Neuronal stem cell (in vitro differentiated cells): ENCODE data around the gene TCF7L2.

Experiments
- DNase-seq: peaks from one replicate; pipeline ENCODE4 v3.0.0-alpha.2; 2013; ENCODE audit warnings: low spot score
- H2AFZ ChIP-seq: one replicate; pipeline ENCODE4 v1.6.1; 2013; ENCODE audit warnings: mild to moderate bottlenecking, low read length, inconsistent platforms
- H2AK5ac ChIP-seq: 2 replicates; pipeline ENCODE4 v1.6.1; 2013; ENCODE audit warnings: low read depth, mild to moderate bottlenecking, inconsistent platforms, low read length, moderate library complexity, mixed read lengths
- H2BK120ac ChIP-seq: 2 replicates; pipeline ENCODE4 v1.6.1; 2013; ENCODE audit warnings: low read depth, mild to moderate bottlenecking, inconsistent platforms, low read length, moderate library complexity, mixed read lengths
- H2BK12ac ChIP-seq: one replicate; pipeline ENCODE4 v1.6.1; 2013; ENCODE audit warnings: low read length, inconsistent platforms
- H2BK15ac ChIP-seq: 2 replicates; pipeline ENCODE4 v1.6.1; 2013; ENCODE audit warnings: mild to moderate bottlenecking, low read length, inconsistent platforms, mixed read lengths
- H2BK5ac ChIP-seq: one replicate; pipeline ENCODE4 v1.6.1; 2013; ENCODE audit warnings: inconsistent platforms, mild to moderate bottlenecking, low read length, moderate library complexity
- H3K14ac ChIP-seq: one replicate; pipeline ENCODE4 v1.6.1; 2013; ENCODE audit warnings: low read length, inconsistent platforms
- H3K18ac ChIP-seq: 2 replicates; pipeline ENCODE4 v1.6.1; 2013; ENCODE audit warnings: low read length, inconsistent platforms
- H3K23ac ChIP-seq: 2 replicates; pipeline ENCODE4 v1.6.1; 2013; ENCODE audit warnings: low read depth, mild to moderate bottlenecking, mixed read lengths, low read length, inconsistent platforms; ENCODE audit not compliant: poor library complexity
- H3K27ac ChIP-seq: replicated peaks from 3 replicates; pipeline ENCODE4 v1.5.1; 2013; ENCODE audit warnings: low read length, inconsistent platforms
- H3K27me3 ChIP-seq, 3 experiments: 2 replicates each; pipeline ENCODE4 v1.6.1; 2013; ENCODE audit warnings: low read length in 3 of 3, mild to moderate bottlenecking in 2 of 3, inconsistent platforms in 1 of 3, low read depth in 1 of 3, mixed read lengths in 1 of 3, moderate library complexity in 1 of 3; ENCODE audit not compliant: control insufficient read depth in 3 of 3, insufficient read depth in 3 of 3
- H3K36me3 ChIP-seq, 2 donors: replicated peaks in 1 of 2; 2 replicates each; pipeline ENCODE4 v1.6.1; 2013; ENCODE audit warnings: low read length in 2 of 2; ENCODE audit not compliant: control insufficient read depth in 2 of 2, insufficient read depth in 2 of 2
- H3K4ac ChIP-seq: 2 replicates; pipeline ENCODE4 v1.6.1; 2013; ENCODE audit warnings: inconsistent platforms, mild to moderate bottlenecking, low read length, moderate library complexity
- H3K4me1 ChIP-seq, 2 donors: 1 replicate in 1 of 2; 2 replicates in 1 of 2; pipeline ENCODE4 v1.6.1; 2013; ENCODE audit warnings: low read length in 2 of 2, low read depth in 1 of 2; ENCODE audit not compliant: control insufficient read depth in 2 of 2, insufficient read depth in 1 of 2
- H3K4me2 ChIP-seq: one replicate; pipeline ENCODE4 v1.6.1; 2013; ENCODE audit warnings: mild to moderate bottlenecking, low read length, inconsistent platforms; ENCODE audit not compliant: insufficient read depth, poor library complexity, severe bottlenecking
- H3K4me3 ChIP-seq, 2 donors: 2 replicates each; pipeline ENCODE4 v1.5.1; 2013; ENCODE audit warnings: low read length in 2 of 2, mild to moderate bottlenecking in 2 of 2, inconsistent platforms in 1 of 2, moderate library complexity in 1 of 2
- H3K79me1 ChIP-seq: one replicate; pipeline ENCODE4 v1.6.1; 2013; ENCODE audit warnings: low read depth, mild to moderate bottlenecking, inconsistent platforms, low read length, moderate library complexity
- H3K9ac ChIP-seq: one replicate; pipeline ENCODE4 v1.6.1; 2013; ENCODE audit warnings: mild to moderate bottlenecking, low read depth, low read length, inconsistent platforms; ENCODE audit not compliant: poor library complexity
- H3K9me3 ChIP-seq, 2 donors: replicated peaks in 1 of 2; 2 replicates each; pipeline versions ENCODE3 to v1.6.1; 2013; ENCODE audit warnings: low read length in 2 of 2, mild to moderate bottlenecking in 2 of 2, inconsistent platforms in 1 of 2, low read depth in 1 of 2, mixed read lengths in 1 of 2, moderate library complexity in 1 of 2; ENCODE audit not compliant: control insufficient read depth in 2 of 2, insufficient read depth in 1 of 2
- H4K8ac ChIP-seq: one replicate; pipeline ENCODE4 v1.6.1; 2013; ENCODE audit warnings: low read depth, mild to moderate bottlenecking, inconsistent platforms, low read length, moderate library complexity
- H4K91ac ChIP-seq: one replicate; pipeline ENCODE4 v1.6.1; 2013; ENCODE audit warnings: low read length, low read depth, mild to moderate bottlenecking, inconsistent platforms; ENCODE audit not compliant: poor library complexity
- WGBS, 2 donors: extraction: QIAGEN DNeasy Blood & Tissue Kit; methylation state at CpG; one replicate each; pipeline ENCODE4 v1.1.7; 2013; ENCODE audit warnings: missing lambda C conversion rate in 2 of 2, mixed read lengths in 1 of 2; ENCODE audit not compliant: insufficient read length in 2 of 2, insufficient replicate concordance in 1 of 2; ENCODE audit errors: extremely low coverage in 2 of 2; 5-methylcytosine and 5-hydroxymethylcytosine counted together

The TCF7L2 gene

GRCh38 chr10:113006656-113007342, 56.8 kb downstream of the TCF7L2 start:
- H2AFZ ChIP-seq = no peak overlapping the region
- no peak overlapping the region for H3K4me3 ChIP-seq
- no CpG with 5 or more reads among the region's 9 CpGs for WGBS, 2 donors

DNA sequence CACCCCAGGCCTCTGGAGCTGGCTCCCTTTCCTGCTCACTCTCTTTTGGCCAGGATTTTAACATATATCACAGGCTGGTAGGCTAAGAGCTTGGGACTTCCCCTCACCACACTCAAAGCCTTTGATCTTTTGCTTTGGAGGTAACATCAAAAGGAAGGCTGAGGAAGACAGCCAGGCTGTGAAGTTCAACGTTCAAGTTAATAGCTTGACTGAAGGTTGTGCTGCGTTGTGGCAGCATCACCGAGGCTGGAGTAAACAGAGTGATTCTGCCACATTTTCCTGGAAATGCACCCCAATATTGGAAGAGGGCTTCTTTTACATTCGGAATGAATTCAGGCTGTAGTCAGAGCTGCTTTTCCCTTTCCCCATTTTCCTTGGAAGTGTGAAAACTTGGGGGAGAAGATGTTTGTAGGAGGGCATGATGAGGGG, 57.3 kb downstream of the TCF7L2 start:
- no peak overlapping the region for H2BK15ac ChIP-seq
- H3K9me3 ChIP-seq = peaks cover 0 to 7% of the 10 kb centered on the region in 2 donors
- no peak overlapping the region for H4K91ac ChIP-seq
- H3K4me3 ChIP-seq = no peak overlapping the region
- H3K4me1 ChIP-seq = peaks cover 0 to 16% of the 10 kb centered on the region in 2 donors
- DNase-seq = no peak
- no peaks in the 10 kb centered on the region for H3K27me3 ChIP-seq
- WGBS, 2 donors = no CpG with 5 or more reads among the region's 4 CpGs
- H2AK5ac ChIP-seq = no peak overlapping the region
- no peak overlapping the region for H3K9ac ChIP-seq
- H3K79me1 ChIP-seq = peaks cover 14% of the 10 kb centered on the region
- no peak overlapping the region for H2BK120ac ChIP-seq
- no peak overlapping the region for H4K8ac ChIP-seq
- H3K18ac ChIP-seq = no peak overlapping the region
- H3K14ac ChIP-seq = no peak overlapping the region
- H2BK12ac ChIP-seq = no peak overlapping the region
- H3K27ac ChIP-seq = no peak overlapping the region
- H2BK5ac ChIP-seq = no peak overlapping the region
- no peak overlapping the region for H3K23ac ChIP-seq
- no peak overlapping the region for H3K4ac ChIP-seq
- peaks cover 1 to 45% of the 10 kb centered on the region in 2 donors for H3K36me3 ChIP-seq
- H3K4me2 ChIP-seq = no peak overlapping the region
- H2AFZ ChIP-seq = no peak overlapping the region

More at GRCh38 chr10:113006656-113007342, 56.8 kb downstream of the TCF7L2 start:
- peaks cover 1 to 45% of the 10 kb centered on the region in 2 donors for H3K36me3 ChIP-seq
- no peaks in the 10 kb centered on the region for H3K27me3 ChIP-seq
- H3K18ac ChIP-seq = no peak overlapping the region
- no peak overlapping the region for H3K9ac ChIP-seq
- H4K91ac ChIP-seq = no peak overlapping the region
- peaks cover 14% of the 10 kb centered on the region for H3K79me1 ChIP-seq
- H2AK5ac ChIP-seq = no peak overlapping the region
- H2BK120ac ChIP-seq = no peak overlapping the region
- no peak overlapping the region for H3K27ac ChIP-seq
- H2BK12ac ChIP-seq = no peak overlapping the region
- H2BK5ac ChIP-seq = no peak overlapping the region
- no peak overlapping the region for H3K4me2 ChIP-seq
- H3K23ac ChIP-seq = no peak overlapping the region
- H3K14ac ChIP-seq = no peak overlapping the region
- no peak overlapping the region for H3K4ac ChIP-seq
- H3K9me3 ChIP-seq = peaks cover 0 to 7% of the 10 kb centered on the region in 2 donors
- H4K8ac ChIP-seq = no peak overlapping the region
- no peak overlapping the region for H2BK15ac ChIP-seq
- DNase-seq = no peak
- peaks cover 0 to 11% of the 10 kb centered on the region in 2 donors for H3K4me1 ChIP-seq

GRCh38 chr10:113007821-113008220, 57.8 kb downstream of the TCF7L2 start:
- peaks cover 1 to 45% of the 10 kb centered on the region in 2 donors for H3K36me3 ChIP-seq
- H3K18ac ChIP-seq = no peak overlapping the region
- no peak overlapping the region for H3K14ac ChIP-seq
- WGBS, 2 donors = no CpG with 5 or more reads among the region's 8 CpGs
- no peak overlapping the region for H3K4me3 ChIP-seq
- H3K4ac ChIP-seq = no peak overlapping the region
- no peaks in the 10 kb centered on the region for H3K27me3 ChIP-seq
- no peak overlapping the region for H2AFZ ChIP-seq
- no peak overlapping the region for H2AK5ac ChIP-seq
- no peak overlapping the region for H3K4me2 ChIP-seq
- DNase-seq = no peak
- H4K91ac ChIP-seq = no peak overlapping the region
- H3K4me1 ChIP-seq = peaks cover 0 to 17% of the 10 kb centered on the region in 2 donors
- H3K27ac ChIP-seq = no peak overlapping the region
- no peak overlapping the region for H3K23ac ChIP-seq
- no peak overlapping the region for H4K8ac ChIP-seq
- H3K79me1 ChIP-seq = peaks cover 14% of the 10 kb centered on the region
- peaks cover 0 to 7% of the 10 kb centered on the region in 2 donors for H3K9me3 ChIP-seq
- H2BK120ac ChIP-seq = no peak overlapping the region
- H2BK12ac ChIP-seq = no peak overlapping the region
- no peak overlapping the region for H3K9ac ChIP-seq
- H2BK5ac ChIP-seq = no peak overlapping the region
- H2BK15ac ChIP-seq = no peak overlapping the region

DNA sequence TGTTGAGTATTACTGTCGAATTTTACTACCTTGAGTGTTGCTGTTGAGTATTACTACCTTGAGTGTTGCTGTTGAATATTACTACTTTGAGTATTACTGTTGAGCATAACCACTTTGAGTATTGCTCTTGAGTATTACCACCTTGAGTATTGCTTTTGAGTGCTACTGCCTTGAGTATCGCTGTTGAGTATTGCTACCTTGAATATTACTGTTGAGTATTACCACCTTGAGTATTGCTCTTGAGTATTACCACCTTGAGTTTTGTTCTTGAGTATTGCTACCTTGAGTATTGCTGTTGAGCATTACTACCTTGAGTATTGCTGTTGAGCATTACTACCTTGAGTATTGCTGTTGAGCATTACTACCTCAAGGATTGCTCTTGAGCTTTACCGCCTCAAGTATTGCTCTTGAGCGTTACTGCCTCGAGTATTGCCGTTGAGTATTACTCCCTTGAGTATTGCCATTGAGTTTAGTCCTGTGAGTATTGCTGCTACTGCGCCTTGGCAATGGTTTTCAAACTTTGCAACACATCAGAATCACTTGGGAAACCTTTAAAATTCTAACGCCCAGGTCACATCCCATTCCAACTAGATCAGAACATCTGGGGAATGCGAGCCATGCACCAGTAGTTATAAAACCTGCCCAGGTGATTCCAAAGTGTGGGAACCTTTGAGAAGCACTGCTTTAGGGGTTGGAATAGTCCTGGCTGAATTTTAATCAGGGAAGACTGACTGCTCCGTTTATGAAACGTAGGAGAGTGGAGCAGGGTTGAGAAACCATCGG, 61.7 kb downstream of the TCF7L2 start:
- no peak for DNase-seq
- Histone ChIP-seq H2BK120ac (no peak overlapping the region), H3K4ac (no peak overlapping the region), H3K14ac (no peak overlapping the region), H3K36me3 (peaks cover 1 to 28% of the 10 kb centered on the region in 2 donors), H3K4me1 (peaks cover 0 to 8% of the 10 kb centered on the region in 2 donors), H3K9me3 (peaks cover 0 to 7% of the 10 kb centered on the region in 2 donors), H4K8ac (no peak overlapping the region), H3K23ac (no peak overlapping the region), H3K18ac (no peak overlapping the region), H2BK12ac (no peak overlapping the region), H3K27me3 (no peaks in the 10 kb centered on the region), H3K4me2 (no peak overlapping the region), H2BK15ac (no peak overlapping the region), H3K4me3 (no peak overlapping the region), H2BK5ac (no peak overlapping the region), H3K9ac (no peak overlapping the region), H4K91ac (no peak overlapping the region), H3K27ac (no peak overlapping the region), H3K79me1 (peaks cover 6% of the 10 kb centered on the region), H2AFZ (no peak overlapping the region), H2AK5ac (no peak overlapping the region)
- WGBS, 2 donors = no CpG with 5 or more reads among the region's 12 CpGs
